ENCODE measurements around the gene CENATAC.

DNA sequence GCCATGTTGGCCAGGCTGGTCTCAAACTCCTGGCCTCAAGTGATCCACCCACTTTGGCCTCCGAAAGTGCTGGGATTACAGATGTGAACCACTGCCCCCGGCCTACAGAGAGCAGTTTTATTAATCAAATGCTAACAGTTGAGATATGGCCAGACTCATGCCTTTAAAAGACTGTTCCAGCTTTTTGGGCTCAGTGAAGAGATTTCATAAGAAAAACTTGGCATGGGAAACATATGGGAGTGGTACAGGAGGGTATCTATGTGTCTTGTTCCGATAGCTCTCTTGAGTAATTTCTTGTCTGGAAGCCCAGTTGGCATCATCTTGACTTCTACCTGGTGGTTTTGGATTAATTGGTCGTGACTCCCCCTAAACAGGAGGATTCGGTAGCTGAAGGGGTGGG is 40.9 kb downstream of the CENATAC start:
- no peak for TF ChIP-seq CTCF (conservative IDR thresholded peaks at IDR 0.05; ENCODE audit: low read depth, low read length)
- TF ChIP-seq EZH2phosphoT487 (IDR thresholded peaks at IDR 0.05; ENCODE audit: borderline replicate concordance, low read length) = no peak

Measured in PC-3 (cell line).